ENCODE results near the gene AHRR. TPM values are rescaled to one million over a fixed set of nuclear protein-coding genes. Genes with fewer than 3 reads are reported as not detected.

The AHRR gene
- total RNA-seq, 1 experiment from 2014 or later: 51.8 TPM

GRCh38 chr5:414991-415927 is 93.7 kb downstream of the AHRR start:
- DNase-seq (ENCODE audit: low read depth): peak; percentile 95

DNA sequence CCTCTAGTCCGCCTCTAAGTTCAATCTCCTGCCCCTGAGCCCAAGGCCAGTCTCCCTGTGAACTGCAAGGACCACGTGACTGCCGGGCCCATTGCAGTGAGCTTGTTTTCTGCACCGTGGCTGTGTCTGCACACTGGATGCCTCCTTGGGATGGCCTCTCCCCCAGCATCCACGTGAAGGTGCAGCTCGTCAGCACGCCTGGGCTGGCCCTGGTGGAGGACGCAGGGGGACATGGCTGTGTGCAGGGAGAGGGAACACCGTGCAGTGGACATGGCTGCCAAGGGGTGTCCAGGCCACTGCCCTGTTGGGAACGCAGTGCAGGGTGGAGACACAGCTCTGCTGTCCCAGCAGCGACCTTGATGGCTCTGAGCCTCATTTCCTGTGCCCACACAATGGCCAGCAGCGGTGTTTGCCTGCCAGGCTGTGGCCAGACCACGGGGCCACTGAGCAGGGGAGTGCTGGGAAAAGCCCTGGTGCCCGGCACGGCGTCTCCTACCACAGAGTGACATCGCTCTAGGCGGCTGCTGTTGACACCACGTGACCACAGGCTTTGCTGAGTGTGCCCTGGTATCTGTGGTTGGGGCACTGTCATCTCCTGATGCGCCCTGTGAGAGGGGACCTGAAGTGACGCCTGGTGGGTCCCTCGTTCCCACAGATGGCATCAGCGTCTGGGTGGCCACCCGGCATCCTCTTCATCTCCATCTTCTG is 94.6 kb downstream of the AHRR start:
- no peak for DNase-seq (ENCODE audit: low read depth)

DNA sequence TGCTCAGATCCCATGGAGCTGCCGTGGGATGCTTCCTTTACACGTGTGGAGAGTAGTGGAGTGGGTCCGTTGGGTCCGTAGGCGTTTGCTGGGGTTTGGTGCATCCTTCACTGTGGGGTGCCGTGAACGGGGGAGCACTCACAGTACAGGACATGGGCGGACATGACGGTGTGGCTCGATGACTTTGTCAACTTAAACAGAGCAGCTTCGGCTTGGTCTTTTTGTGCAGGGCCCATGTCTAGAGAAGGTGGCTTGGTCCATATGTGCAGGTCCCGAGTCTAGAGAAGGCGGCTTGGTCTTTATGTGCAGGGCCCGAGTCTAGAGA is 95.1 kb downstream of the AHRR start:
- no peak for DNase-seq (ENCODE audit: low read depth)

GRCh38 chr5:417301-418161 is 96.0 kb downstream of the AHRR start:
- DNase-seq (ENCODE audit: low read depth): no peak

GRCh38 chr5:418162-419121 is 96.9 kb downstream of the AHRR start:
- peak; percentile 95 for DNase-seq (ENCODE audit: low read depth)

DNA sequence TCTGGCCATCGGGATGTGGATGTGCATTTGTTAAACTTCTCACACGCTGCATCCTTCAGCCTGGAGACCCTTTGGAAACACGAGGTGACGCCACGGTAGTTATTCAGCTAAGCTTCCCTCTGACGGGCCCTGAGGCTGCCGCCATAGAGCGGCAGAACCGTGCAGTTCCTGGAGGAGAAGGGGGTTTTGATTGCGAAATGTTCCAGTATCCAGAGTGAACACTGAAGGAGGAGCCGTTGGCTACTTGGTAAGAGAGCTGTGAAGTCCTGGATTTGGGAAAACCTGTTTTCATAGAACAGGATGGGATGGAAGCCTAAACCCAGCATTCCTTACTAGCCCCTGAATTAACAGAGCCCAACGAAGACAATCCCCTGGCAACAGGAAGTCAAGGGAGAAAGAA is 98.5 kb downstream of the AHRR start:
- no peak for DNase-seq (ENCODE audit: low read depth)

- no peak for DNase-seq (ENCODE audit: low read depth)
Observed at GRCh38 chr5:420632-421286, 99.2 kb downstream of the AHRR start.

GRCh38 chr5:421287-421880 is 99.9 kb downstream of the AHRR start:
- DNase-seq (ENCODE audit: low read depth): no peak

GRCh38 chr5:421901-422300 is 100.4 kb downstream of the AHRR start:
- DNase-seq (ENCODE audit: low read depth): no peak

GRCh38 chr5:422323-423232 is 101.1 kb downstream of the AHRR start:
- DNase-seq (ENCODE audit: low read depth): no peak

DNA sequence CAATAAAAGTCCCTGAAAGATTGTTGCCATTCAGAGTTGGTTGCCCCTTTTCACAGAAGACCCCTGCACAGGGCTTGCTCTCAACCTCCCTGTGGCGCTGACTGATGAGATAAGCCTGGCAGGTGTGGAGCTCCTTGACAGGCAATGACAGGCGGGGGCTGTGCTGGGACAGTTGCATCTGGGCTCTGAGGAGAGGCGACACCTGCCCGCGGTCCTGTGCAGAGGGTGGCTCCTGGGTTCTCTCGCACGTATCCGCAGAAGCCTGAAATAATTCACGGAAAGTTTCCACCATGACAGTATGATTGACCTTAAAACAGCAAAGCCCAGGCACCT is 101.7 kb downstream of the AHRR start:
- no peak for DNase-seq (ENCODE audit: low read depth)

- DNase-seq (ENCODE audit: low read depth): no peak
Observed at GRCh38 chr5:423626-424261, 102.2 kb downstream of the AHRR start.

- DNase-seq (ENCODE audit: low read depth): peak; percentile 76
Observed at GRCh38 chr5:424301-425110, 103.0 kb downstream of the AHRR start.

- DNase-seq (ENCODE audit: low read depth): no peak
Observed at GRCh38 chr5:425714-426113, 104.2 kb downstream of the AHRR start.

DNA sequence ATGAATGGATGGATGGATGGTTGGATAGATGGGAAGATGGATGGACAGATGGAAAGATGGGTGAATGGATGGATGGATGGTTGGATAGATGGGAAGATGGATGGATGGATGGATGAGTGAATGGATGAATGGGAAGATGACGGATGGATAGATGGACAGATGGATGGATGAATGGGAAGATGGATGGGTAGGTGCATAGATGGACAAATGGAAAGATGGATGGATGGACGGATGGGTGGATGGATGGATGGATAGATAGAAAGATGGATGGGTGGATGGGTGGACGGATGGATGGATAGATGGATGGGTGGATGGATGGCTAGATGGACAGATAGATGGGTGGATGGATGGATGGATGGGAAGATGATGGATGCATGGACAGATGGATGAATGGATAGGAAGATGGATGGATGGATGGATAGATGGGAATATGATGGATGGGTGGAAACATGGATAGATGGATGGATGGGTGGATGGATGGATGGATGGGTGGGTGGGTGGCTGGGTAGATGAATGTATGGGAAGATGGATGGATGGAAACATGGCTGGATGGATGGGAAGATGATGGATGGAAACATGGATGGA is 105.0 kb downstream of the AHRR start:
- DNase-seq (ENCODE audit: low read depth): no peak

GRCh38 chr5:427415-428087 is 106.0 kb downstream of the AHRR start:
- no peak for DNase-seq (ENCODE audit: low read depth)

- no peak for DNase-seq (ENCODE audit: low read depth)
Observed at GRCh38 chr5:428219-428618, 106.7 kb downstream of the AHRR start.
